H9 (cell line): ENCODE results near the gene STYXL1. TPM values are rescaled to one million over a fixed set of nuclear protein-coding genes. Genes with fewer than 3 reads are reported as not detected.

Experiments
- DNase-seq: peaks from one replicate; pipeline ENCODE4 v3.0.0-alpha.2; 2017
- H2AFZ ChIP-seq: one replicate; pipeline ENCODE4 v1.6.1; 2013; ENCODE audit warnings: mild to moderate bottlenecking, low read length, control low read depth, moderate library complexity
- H2AK5ac ChIP-seq: 2 replicates; pipeline ENCODE4 v1.6.1; 2013; ENCODE audit warnings: low read length, control low read depth, mixed read lengths; ENCODE audit not compliant: insufficient read length
- H2BK120ac ChIP-seq: one replicate; pipeline ENCODE4 v1.6.1; 2013; ENCODE audit warnings: low read depth, mild to moderate bottlenecking, low read length, control low read depth, inconsistent platforms; ENCODE audit not compliant: poor library complexity, severe bottlenecking
- H2BK12ac ChIP-seq: 2 replicates; pipeline ENCODE4 v1.6.1; 2013; ENCODE audit warnings: low read length, control low read depth, mixed read lengths, low read depth; ENCODE audit not compliant: insufficient read length
- H2BK15ac ChIP-seq: 2 replicates; pipeline ENCODE4 v1.6.1; 2013; ENCODE audit warnings: low read depth, low read length, control low read depth
- H2BK20ac ChIP-seq: one replicate; pipeline ENCODE4 v1.6.1; 2013; ENCODE audit warnings: low read depth, mild to moderate bottlenecking, low read length, control low read depth, inconsistent platforms; ENCODE audit not compliant: poor library complexity, severe bottlenecking
- H2BK5ac ChIP-seq: 2 replicates; pipeline ENCODE4 v1.6.1; 2013; ENCODE audit warnings: low read length, control low read depth, mixed read lengths; ENCODE audit not compliant: insufficient read length
- H3K14ac ChIP-seq: 2 replicates; pipeline ENCODE4 v1.6.1; 2013; ENCODE audit warnings: low read length, control low read depth; ENCODE audit not compliant: insufficient read depth
- H3K18ac ChIP-seq: 2 replicates; pipeline ENCODE4 v1.6.1; 2013; ENCODE audit warnings: low read depth, mild to moderate bottlenecking, mixed read lengths, low read length, control low read depth; ENCODE audit not compliant: insufficient read length
- H3K23ac ChIP-seq: 2 replicates; pipeline ENCODE4 v1.6.1; 2013; ENCODE audit warnings: low read length, control low read depth, mixed read lengths, low read depth; ENCODE audit not compliant: insufficient read length
- H3K23me2 ChIP-seq: 2 replicates; pipeline ENCODE4 v1.6.1; 2013; ENCODE audit warnings: low read depth, mild to moderate bottlenecking, mixed read lengths, low read length, control low read depth; ENCODE audit not compliant: insufficient read length, poor library complexity, severe bottlenecking
- H3K27ac ChIP-seq: 2 replicates; pipeline ENCODE4 v1.5.1; 2013; ENCODE audit warnings: low read length, control low read depth, mixed read lengths, low read depth; ENCODE audit not compliant: insufficient read length
- H3K27me3 ChIP-seq: 2 replicates; pipeline ENCODE4 v1.6.1; 2013; ENCODE audit warnings: low read length, control low read depth, inconsistent platforms; ENCODE audit not compliant: insufficient read depth
- H3K4ac ChIP-seq: 2 replicates; pipeline ENCODE4 v1.6.1; 2013; ENCODE audit warnings: low read depth, mild to moderate bottlenecking, control low read depth, inconsistent platforms, low read length, moderate library complexity
- H3K4me1 ChIP-seq: 2 replicates; pipeline ENCODE4 v1.6.1; 2013; ENCODE audit warnings: low read length, control low read depth, inconsistent platforms; ENCODE audit not compliant: insufficient read depth
- H3K4me2 ChIP-seq: 2 replicates; pipeline ENCODE4 v1.6.1; 2013; ENCODE audit warnings: low read length, control low read depth, mixed read lengths; ENCODE audit not compliant: insufficient read length, insufficient read depth
- H3K56ac ChIP-seq: 2 replicates; pipeline ENCODE4 v1.6.1; 2013; ENCODE audit warnings: low read depth, mild to moderate bottlenecking, mixed read lengths, low read length, control low read depth; ENCODE audit not compliant: insufficient read length
- H3K79me1 ChIP-seq: 2 replicates; pipeline ENCODE4 v1.6.1; 2013; ENCODE audit warnings: low read depth, mild to moderate bottlenecking, moderate library complexity, low read length, control low read depth, inconsistent platforms; ENCODE audit not compliant: insufficient read depth, poor library complexity, severe bottlenecking
- H3K79me2 ChIP-seq: 2 replicates; pipeline ENCODE4 v1.6.1; 2013; ENCODE audit warnings: low read length, control low read depth, inconsistent platforms; ENCODE audit not compliant: insufficient read depth
- H3K9ac ChIP-seq: 2 replicates; pipeline ENCODE4 v1.6.1; 2013; ENCODE audit warnings: low read length, control low read depth, mixed read lengths; ENCODE audit not compliant: insufficient read length; ENCODE audit errors: extremely low read depth
- H3K9me3 ChIP-seq: one replicate; pipeline ENCODE4 v1.6.1; 2013; ENCODE audit warnings: low read depth, low read length, inconsistent platforms; ENCODE audit not compliant: control insufficient read depth
- H3T11ph ChIP-seq: one replicate; pipeline ENCODE4 v1.6.1; 2013; ENCODE audit warnings: mild to moderate bottlenecking, low read length, control low read depth, inconsistent platforms
- H4K20me1 ChIP-seq: one replicate; pipeline ENCODE4 v1.6.1; 2013; ENCODE audit not compliant: control insufficient read depth, insufficient read length, insufficient read depth
- H4K5ac ChIP-seq: 2 replicates; pipeline ENCODE4 v1.6.1; 2013; ENCODE audit warnings: low read depth, mild to moderate bottlenecking, mixed read lengths, low read length, control low read depth; ENCODE audit not compliant: insufficient read length
- H4K8ac ChIP-seq: replicated peaks from 2 replicates; pipeline ENCODE4 v1.6.1; 2013; ENCODE audit warnings: low read length, control low read depth, mixed read lengths, low read depth; ENCODE audit not compliant: insufficient read length
- H4K91ac ChIP-seq: 2 replicates; pipeline ENCODE4 v1.6.1; 2013; ENCODE audit warnings: low read depth, mild to moderate bottlenecking, moderate library complexity, mixed read lengths, low read length, control low read depth; ENCODE audit not compliant: insufficient read length
- H3K27ac Mint-ChIP-seq, 3 experiments: 2 replicates in 2 of 3; 3 replicates in 1 of 3; pipeline ENCODE4 v1.8.0; 2020 to 2021; ENCODE audit warnings: mixed read lengths in 3 of 3, mild to moderate bottlenecking in 1 of 3, moderate library complexity in 1 of 3
- H3K27me3 Mint-ChIP-seq: 2 replicates; pipeline ENCODE4 v1.8.0; 2021; ENCODE audit warnings: low read depth, mild to moderate bottlenecking, moderate library complexity, mixed read lengths
- H3K36me3 Mint-ChIP-seq, 3 experiments: 2 replicates in 2 of 3; 3 replicates in 1 of 3; pipeline ENCODE4 v1.8.0; 2020 to 2021; ENCODE audit warnings: low read depth in 3 of 3, mixed read lengths in 3 of 3; ENCODE audit not compliant: insufficient read depth in 1 of 3
- H3K4me1 Mint-ChIP-seq, 2 experiments: 2 replicates each; pipeline ENCODE4 v1.8.0; 2020; ENCODE audit warnings: mixed read lengths in 2 of 2
- H3K4me3 Mint-ChIP-seq, 2 experiments: 2 replicates in 1 of 2; 3 replicates in 1 of 2; pipeline ENCODE4 v1.8.0; 2020 to 2021; ENCODE audit warnings: mild to moderate bottlenecking in 2 of 2, mixed read lengths in 2 of 2, moderate library complexity in 1 of 2
- H3K9me3 Mint-ChIP-seq, 2 experiments: 2 replicates in 1 of 2; 3 replicates in 1 of 2; pipeline ENCODE4 v1.8.0; 2020; ENCODE audit warnings: mild to moderate bottlenecking in 2 of 2, mixed read lengths in 2 of 2, moderate library complexity in 1 of 2
- CTCF ChIP-seq: fragments of 200-600 bp; sonication (generic); conservative IDR thresholded peaks from 3 replicates; pipeline ENCODE4 v1.8.0; 2021; ENCODE audit warnings: antibody characterized with exemption, mild to moderate bottlenecking
- WGBS: extraction: QIAGEN DNeasy Blood & Tissue Kit; methylation state at CpG from one replicate; pipeline ENCODE4 v1.1.7; 2013; ENCODE audit warnings: missing lambda C conversion rate, low lambda C conversion rate, mixed read lengths; ENCODE audit not compliant: insufficient read length; ENCODE audit errors: extremely low coverage; 5-methylcytosine and 5-hydroxymethylcytosine counted together
- total RNA-seq: library from RNA; stranded (reverse); gene quantifications from 2 replicates; pipeline ENCODE4 v1.2.1, GENCODE V29; 2021

The STYXL1 gene
- total RNA-seq, 1 experiment from 2014 or later, result 38.7 TPM

GRCh38 chr7:75951506-75951905 is 96.3 kb downstream of the STYXL1 start:
- no peak for TF ChIP-seq CTCF
- DNase-seq, result no peak
- no peak overlapping the region for H3K4me2 ChIP-seq
- no CpG with 5 or more reads among the region's 5 CpGs for WGBS
- H3K18ac ChIP-seq, result no peak overlapping the region
- no peaks in the 10 kb centered on the region for H3K27me3 ChIP-seq
- H2BK20ac ChIP-seq, result no peak overlapping the region
- H2BK120ac ChIP-seq, result no peak overlapping the region
- H3K9me3 ChIP-seq, result no peaks in the 10 kb centered on the region
- Mint-ChIP-seq H3K36me3 (peaks cover 15 to 40% (median 32%) of the 10 kb centered on the region in 3 experiments; a peak in 6 of 7 replicates), H3K4me1 (peaks cover 6% of the 10 kb centered on the region in 2 experiments; a peak in 2 of 4 replicates), H3K4me3 (no peak overlapping the region), H3K27ac (no peak overlapping the region), H3K27me3 (no peaks in the 10 kb centered on the region), H3K9me3 (peaks cover 2 to 6% of the 10 kb centered on the region in 2 experiments; a peak in 1 of 5 replicates)
- no peak overlapping the region for H4K91ac ChIP-seq
- H3K14ac ChIP-seq, result no peak overlapping the region
- H3K27ac ChIP-seq, result no peak overlapping the region
- no peak overlapping the region for H3T11ph ChIP-seq
- peaks cover 4% of the 10 kb centered on the region; the same call in 1 of the 2 replicates for H3K79me2 ChIP-seq
- H2AK5ac ChIP-seq, result no peak overlapping the region
- no peak overlapping the region for H4K5ac ChIP-seq
- H3K4ac ChIP-seq, result no peak overlapping the region
- no peak overlapping the region for H3K9ac ChIP-seq
- no peak overlapping the region for H3K23ac ChIP-seq
- no peak overlapping the region for H3K56ac ChIP-seq
- H2BK5ac ChIP-seq, result no peak overlapping the region
- H2BK15ac ChIP-seq, result no peak overlapping the region
- H4K20me1 ChIP-seq, result no peaks in the 10 kb centered on the region
- H3K79me1 ChIP-seq, result peaks cover 6% of the 10 kb centered on the region
- H3K23me2 ChIP-seq, result no peaks in the 10 kb centered on the region
- H2AFZ ChIP-seq, result no peak overlapping the region
- H3K4me1 ChIP-seq, result no peaks in the 10 kb centered on the region
- no peak overlapping the region for H4K8ac ChIP-seq
- H2BK12ac ChIP-seq, result no peak overlapping the region
